Mucosa of rectum (tissue), 2 donors: ENCODE measurements around the gene DCDC2C.

ENCODE experiments used
- H3K27ac ChIP-seq, 2 donors: one replicate each; pipeline ENCODE4 v1.7.0; 2013; ENCODE audit warnings: inconsistent platforms in 2 of 2, low read depth in 2 of 2, low read length in 2 of 2
- H3K27me3 ChIP-seq, 2 donors: one replicate each; pipeline ENCODE4 v1.7.0; 2013; ENCODE audit warnings: low read length in 2 of 2; ENCODE audit not compliant: control insufficient read depth in 2 of 2, insufficient read depth in 2 of 2
- H3K36me3 ChIP-seq, 2 donors: one replicate each; pipeline ENCODE4 v1.7.0; 2013; ENCODE audit warnings: low read length in 2 of 2; ENCODE audit not compliant: control insufficient read depth in 2 of 2, insufficient read depth in 2 of 2
- H3K4me1 ChIP-seq, 2 donors: one replicate each; pipeline ENCODE4 v1.7.0; 2013; ENCODE audit warnings: low read length in 2 of 2, mild to moderate bottlenecking in 1 of 2; ENCODE audit not compliant: control insufficient read depth in 2 of 2, insufficient read depth in 2 of 2
- H3K4me3 ChIP-seq, 2 donors: one replicate each; pipeline ENCODE4 v1.7.0; 2013; ENCODE audit warnings: low read length in 2 of 2
- H3K9ac ChIP-seq, 2 donors: one replicate each; pipeline ENCODE4 v1.7.0; 2013; ENCODE audit warnings: low read length in 2 of 2, low read depth in 1 of 2, mild to moderate bottlenecking in 1 of 2
- H3K9me3 ChIP-seq, 2 donors: one replicate each; pipeline ENCODE4 v1.7.0; 2013; ENCODE audit warnings: low read length in 2 of 2; ENCODE audit not compliant: control insufficient read depth in 2 of 2
- donor health status: healthy.
- donor health status: Normal muscosa, but diverticular disease.

Gene DCDC2C

GRCh38 chr2:3672861-3673678 is 30.3 kb upstream of the DCDC2C start:
- Histone ChIP-seq H3K9ac (no peak overlapping the region), H3K4me1 (no peaks in the 10 kb centered on the region), H3K9me3 (no peaks in the 10 kb centered on the region), H3K36me3 (no peaks in the 10 kb centered on the region), H3K27ac (no peak overlapping the region), H3K27me3 (no peaks in the 10 kb centered on the region), H3K4me3 (no peak overlapping the region)

- Histone ChIP-seq H3K4me3 (no peak overlapping the region), H3K9me3 (no peaks in the 10 kb centered on the region), H3K36me3 (no peaks in the 10 kb centered on the region), H3K27ac (no peak overlapping the region), H3K27me3 (no peaks in the 10 kb centered on the region), H3K9ac (no peak overlapping the region), H3K4me1 (no peaks in the 10 kb centered on the region)
Observed at GRCh38 chr2:3674066-3674845, 29.1 kb upstream of the DCDC2C start.

GRCh38 chr2:3675687-3676086 is 27.7 kb upstream of the DCDC2C start:
- H3K9ac ChIP-seq, result no peak overlapping the region
- H3K4me3 ChIP-seq, result no peak overlapping the region
- H3K36me3 ChIP-seq, result no peaks in the 10 kb centered on the region
- H3K27me3 ChIP-seq, result no peaks in the 10 kb centered on the region
- H3K27ac ChIP-seq, result no peak overlapping the region
- H3K4me1 ChIP-seq, result no peaks in the 10 kb centered on the region
- no peaks in the 10 kb centered on the region for H3K9me3 ChIP-seq

- Histone ChIP-seq H3K27me3 (no peaks in the 10 kb centered on the region), H3K27ac (no peak overlapping the region), H3K36me3 (no peaks in the 10 kb centered on the region), H3K9ac (no peak overlapping the region), H3K4me3 (no peak overlapping the region), H3K4me1 (no peaks in the 10 kb centered on the region), H3K9me3 (no peaks in the 10 kb centered on the region)
Observed at GRCh38 chr2:3677436-3677835, 25.9 kb upstream of the DCDC2C start.

- H3K27ac ChIP-seq, result no peak overlapping the region
- no peak overlapping the region for H3K9ac ChIP-seq
- no peaks in the 10 kb centered on the region for H3K36me3 ChIP-seq
- no peaks in the 10 kb centered on the region for H3K9me3 ChIP-seq
- no peak overlapping the region for H3K4me3 ChIP-seq
- H3K4me1 ChIP-seq, result no peaks in the 10 kb centered on the region
- H3K27me3 ChIP-seq, result no peaks in the 10 kb centered on the region
Observed at GRCh38 chr2:3678212-3678611, 25.2 kb upstream of the DCDC2C start.

- no peak overlapping the region for H3K27ac ChIP-seq
- H3K36me3 ChIP-seq, result no peaks in the 10 kb centered on the region
- H3K27me3 ChIP-seq, result no peaks in the 10 kb centered on the region
- H3K4me1 ChIP-seq, result no peaks in the 10 kb centered on the region
- H3K4me3 ChIP-seq, result no peak overlapping the region
- no peaks in the 10 kb centered on the region for H3K9me3 ChIP-seq
- no peak overlapping the region for H3K9ac ChIP-seq
Observed at GRCh38 chr2:3679180-3679579, 24.2 kb upstream of the DCDC2C start.

GRCh38 chr2:3679616-3680393 is 23.6 kb upstream of the DCDC2C start:
- H3K27me3 ChIP-seq, result no peaks in the 10 kb centered on the region
- H3K36me3 ChIP-seq, result no peaks in the 10 kb centered on the region
- H3K9me3 ChIP-seq, result no peaks in the 10 kb centered on the region
- no peak overlapping the region for H3K9ac ChIP-seq
- H3K4me3 ChIP-seq, result no peak overlapping the region
- H3K27ac ChIP-seq, result no peak overlapping the region
- no peaks in the 10 kb centered on the region for H3K4me1 ChIP-seq

GRCh38 chr2:3680548-3681345 is 22.6 kb upstream of the DCDC2C start:
- no peaks in the 10 kb centered on the region for H3K9me3 ChIP-seq
- no peaks in the 10 kb centered on the region for H3K27me3 ChIP-seq
- H3K36me3 ChIP-seq, result no peaks in the 10 kb centered on the region
- no peak overlapping the region for H3K27ac ChIP-seq
- H3K4me1 ChIP-seq, result no peaks in the 10 kb centered on the region
- no peak overlapping the region for H3K9ac ChIP-seq
- no peak overlapping the region for H3K4me3 ChIP-seq

GRCh38 chr2:3681625-3682024 is 21.8 kb upstream of the DCDC2C start:
- no peaks in the 10 kb centered on the region for H3K4me1 ChIP-seq
- H3K27ac ChIP-seq, result no peak overlapping the region
- no peaks in the 10 kb centered on the region for H3K27me3 ChIP-seq
- H3K9ac ChIP-seq, result no peak overlapping the region
- H3K9me3 ChIP-seq, result no peaks in the 10 kb centered on the region
- H3K36me3 ChIP-seq, result no peaks in the 10 kb centered on the region
- H3K4me3 ChIP-seq, result no peak overlapping the region
